ENCODE measurements around the gene LASP1. TPM values are rescaled to one million over a fixed set of nuclear protein-coding genes. Genes with fewer than 3 reads are reported as not detected.
A peak's percentile ranks its signal among the peaks of the same experiment; 100 is the strongest.

Gene LASP1
- total and polyA plus RNA-seq, 2 experiments from 2014 or later, result 48.7 to 173 TPM

- H3K36me3 Mint-ChIP-seq (ENCODE audit: low read depth), result no peaks in the 10 kb centered on the region
- no peak for TF ChIP-seq ZNF462 (CRISPR knock-in tag; IDR thresholded peaks at IDR 0.05)
- no peak for TF ChIP-seq ZNF331 (CRISPR knock-in tag; IDR thresholded peaks at IDR 0.05; ENCODE audit: low read depth)
- no peak for TF ChIP-seq NANOG (IDR thresholded peaks at IDR 0.05; ENCODE audit: borderline replicate concordance)
- TF ChIP-seq JUNB (IDR thresholded peaks at IDR 0.05; ENCODE audit: unreplicated experiment), result no peak
- TF ChIP-seq POLR2AphosphoS5 (IDR thresholded peaks at IDR 0.05; ENCODE audit: low read depth), result no peak
- TF ChIP-seq REST (IDR thresholded peaks at IDR 0.05; ENCODE audit: unreplicated experiment), result no peak
- no peak for TF ChIP-seq ETS1 (IDR thresholded peaks at IDR 0.05)
- no peak for TF ChIP-seq CREB1 (CRISPR knock-in tag; IDR thresholded peaks at IDR 0.05; ENCODE audit: low read depth)
- TF ChIP-seq CTCF (conservative IDR thresholded peaks at IDR 0.05; ENCODE audit: low read depth in 2 of 2), result no peak
- TF ChIP-seq EZH2phosphoT487 (IDR thresholded peaks at IDR 0.05; ENCODE audit: unreplicated experiment), result no peak
- no peak for TF ChIP-seq ZNF114 (CRISPR knock-in tag; IDR thresholded peaks at IDR 0.05)
- no peak for TF ChIP-seq EZH2 (IDR thresholded peaks at IDR 0.05; ENCODE audit: low read depth, unreplicated experiment)
- TF ChIP-seq STAT1 (IDR thresholded peaks at IDR 0.05; ENCODE audit: unreplicated experiment), result no peak
- Histone ChIP-seq H3K9me2 (ENCODE audit: insufficient read depth) (no peaks in the 10 kb centered on the region), H3K27me3 (ENCODE audit: insufficient read depth) (no peaks in the 10 kb centered on the region), H3K4me2 (no peak overlapping the region), H3K27ac (ENCODE audit: low read depth) (no peak overlapping the region; the same call in 1 of the 2 replicates), H2AFZ (peak overlapping the region; percentile 39; the same call in 1 of the 2 replicates), H3K79me2 (replicated peaks; ENCODE audit: insufficient read depth) (no peaks in the 10 kb centered on the region), H3K4me3 (no peak overlapping the region), H3F3A (replicated peaks; ENCODE audit: low read depth) (no peaks in the 10 kb centered on the region), H4K20me1 (replicated peaks; ENCODE audit: insufficient read depth) (no peaks in the 10 kb centered on the region), H3K4me1 (ENCODE audit: insufficient read depth) (peaks cover 6% of the 10 kb centered on the region; the same call in 1 of the 2 replicates), H3K36me3 (ENCODE audit: insufficient read depth) (no peaks in the 10 kb centered on the region)
- H3K4me1 Mint-ChIP-seq, result peaks cover 5% of the 10 kb centered on the region
- peaks cover 2% of the 10 kb centered on the region for H3K27me3 Mint-ChIP-seq (ENCODE audit: insufficient read depth, low read depth, poor library complexity)
- no peak overlapping the region for H3K4me3 Mint-ChIP-seq
- no peak overlapping the region for H3K27ac Mint-ChIP-seq
- DNase-seq (ENCODE audit: low spot score) (no peak), ATAC-seq (no peak)
- H3K9me3 Mint-ChIP-seq, result no peaks in the 10 kb centered on the region
These were observed 70.5 kb downstream of the LASP1 start for GRCh38 chr17:38940404-38940803.

Measured in GM23338 (cell line).